ENCODE data around the gene ALG5. TPM values are rescaled to one million over a fixed set of nuclear protein-coding genes. Genes with fewer than 3 reads are reported as not detected.

The ALG5 gene
- total and polyA plus RNA-seq, 4 donors = 26.6 to 54.2 (median 44.4) TPM

DNA sequence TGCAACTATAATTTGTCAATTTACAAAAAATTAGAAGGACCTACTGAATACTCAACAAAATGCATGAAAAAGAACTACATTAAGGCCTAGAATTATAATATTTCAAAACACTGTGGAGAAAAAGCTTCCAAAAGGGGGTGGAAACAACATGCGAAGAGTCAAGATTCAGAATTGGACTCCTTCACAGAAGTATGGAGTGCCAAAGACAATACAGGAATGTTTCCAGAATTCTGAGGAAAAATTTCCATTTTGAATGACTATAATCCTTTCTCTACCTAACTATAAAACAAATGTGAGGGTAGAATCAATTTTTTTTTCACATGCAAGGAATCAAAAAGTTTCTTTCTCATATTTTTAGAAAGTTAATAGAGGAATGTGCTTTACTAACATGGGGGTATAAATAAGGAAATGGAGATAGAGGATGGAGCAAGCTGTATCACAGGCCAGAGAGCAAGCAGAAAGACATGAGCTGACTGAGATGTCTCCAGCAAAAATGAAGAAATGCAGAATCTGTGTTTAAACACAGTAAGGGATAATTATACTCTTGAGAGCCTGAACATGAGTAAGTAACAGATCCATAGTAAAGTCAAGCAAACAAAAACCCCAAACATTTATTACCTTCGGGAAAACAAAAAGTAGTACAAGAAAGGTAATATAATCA lies 39.6 kb downstream of the ALG5 start:
- no peaks in the 10 kb centered on the region for H3K9me3 ChIP-seq (ENCODE audit: control insufficient read depth in 4 of 4, insufficient read depth in 3 of 4, low read length in 3 of 4)
- TF ChIP-seq, protein P1, sequence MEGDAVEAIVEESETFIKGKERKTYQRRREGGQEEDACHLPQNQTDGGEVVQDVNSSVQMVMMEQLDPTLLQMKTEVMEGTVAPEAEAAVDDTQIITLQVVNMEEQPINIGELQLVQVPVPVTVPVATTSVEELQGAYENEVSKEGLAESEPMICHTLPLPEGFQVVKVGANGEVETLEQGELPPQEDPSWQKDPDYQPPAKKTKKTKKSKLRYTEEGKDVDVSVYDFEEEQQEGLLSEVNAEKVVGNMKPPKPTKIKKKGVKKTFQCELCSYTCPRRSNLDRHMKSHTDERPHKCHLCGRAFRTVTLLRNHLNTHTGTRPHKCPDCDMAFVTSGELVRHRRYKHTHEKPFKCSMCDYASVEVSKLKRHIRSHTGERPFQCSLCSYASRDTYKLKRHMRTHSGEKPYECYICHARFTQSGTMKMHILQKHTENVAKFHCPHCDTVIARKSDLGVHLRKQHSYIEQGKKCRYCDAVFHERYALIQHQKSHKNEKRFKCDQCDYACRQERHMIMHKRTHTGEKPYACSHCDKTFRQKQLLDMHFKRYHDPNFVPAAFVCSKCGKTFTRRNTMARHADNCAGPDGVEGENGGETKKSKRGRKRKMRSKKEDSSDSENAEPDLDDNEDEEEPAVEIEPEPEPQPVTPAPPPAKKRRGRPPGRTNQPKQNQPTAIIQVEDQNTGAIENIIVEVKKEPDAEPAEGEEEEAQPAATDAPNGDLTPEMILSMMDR (IDR thresholded peaks at IDR 0.05; ENCODE audit: control extremely low read depth, extremely low read depth) = no peak
- ATAC-seq (ENCODE audit: insufficient read depth, low FRiP score) (no peak), DNase-seq (no peak)
- 91 to 94% methylated on average over 2 of the region's 2 CpGs for WGBS, 2 donors
- H3K4me1 ChIP-seq (ENCODE audit: control insufficient read depth in 5 of 5, insufficient read depth in 5 of 5, low read length in 5 of 5) = peaks cover 0 to 1% (median 0%) of the 10 kb centered on the region in 5 donors
- H3K36me3 ChIP-seq (ENCODE audit: control insufficient read depth in 4 of 4, insufficient read depth in 4 of 4, low read length in 4 of 4) = peaks cover 9 to 22% (median 20%) of the 10 kb centered on the region in 4 donors
- H3K27me3 ChIP-seq (ENCODE audit: control insufficient read depth in 3 of 3, insufficient read depth in 3 of 3, low read length in 2 of 3) = no peaks in the 10 kb centered on the region
- H3K27ac ChIP-seq (ENCODE audit: low read depth in 1 of 2, low read length in 1 of 2) = no peak overlapping the region
- H3K9ac ChIP-seq (ENCODE audit: insufficient read depth in 1 of 2, low read length in 2 of 2) = no peak overlapping the region
- H3K4me3 ChIP-seq = no peak overlapping the region

DNA sequence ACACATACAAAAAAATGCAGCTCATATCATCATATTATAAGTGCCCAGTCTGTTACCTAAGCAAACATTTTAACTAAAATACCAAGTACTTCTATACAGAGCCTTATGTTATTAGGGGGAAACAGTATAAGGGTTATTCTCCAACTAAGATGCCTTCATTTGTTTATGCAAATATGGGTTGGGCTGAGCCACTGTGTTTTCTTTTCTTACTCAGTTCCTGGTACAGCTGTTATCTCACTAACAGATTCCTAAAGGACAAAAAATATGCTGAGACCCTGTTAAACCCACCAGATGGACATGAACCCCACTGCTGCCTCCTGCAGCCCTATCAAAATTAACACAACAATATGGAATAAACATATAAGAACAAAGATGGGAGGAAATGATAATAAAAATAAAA lies 44.6 kb downstream of the ALG5 start:
- H3K9ac ChIP-seq (ENCODE audit: insufficient read depth in 1 of 2, low read length in 2 of 2) = no peak overlapping the region
- H3K4me1 ChIP-seq (ENCODE audit: control insufficient read depth in 5 of 5, insufficient read depth in 5 of 5, low read length in 5 of 5) = peaks cover 0 to 1% (median 0%) of the 10 kb centered on the region in 5 donors
- peaks cover 10 to 20% (median 14%) of the 10 kb centered on the region in 4 donors for H3K36me3 ChIP-seq (ENCODE audit: control insufficient read depth in 4 of 4, insufficient read depth in 4 of 4, low read length in 4 of 4)
- no peaks in the 10 kb centered on the region for H3K27me3 ChIP-seq (ENCODE audit: control insufficient read depth in 3 of 3, insufficient read depth in 3 of 3, low read length in 2 of 3)
- TF ChIP-seq, protein P1 (IDR thresholded peaks at IDR 0.05; ENCODE audit: control extremely low read depth, extremely low read depth) = no peak
- no peak overlapping the region for H3K4me3 ChIP-seq
- H3K9me3 ChIP-seq (ENCODE audit: control insufficient read depth in 4 of 4, insufficient read depth in 3 of 4, low read length in 3 of 4) = no peaks in the 10 kb centered on the region
- no peak overlapping the region for H3K27ac ChIP-seq (ENCODE audit: low read depth in 1 of 2, low read length in 1 of 2)
- no peak for DNase-seq
- no peak for ATAC-seq (ENCODE audit: insufficient read depth, low FRiP score)

DNA sequence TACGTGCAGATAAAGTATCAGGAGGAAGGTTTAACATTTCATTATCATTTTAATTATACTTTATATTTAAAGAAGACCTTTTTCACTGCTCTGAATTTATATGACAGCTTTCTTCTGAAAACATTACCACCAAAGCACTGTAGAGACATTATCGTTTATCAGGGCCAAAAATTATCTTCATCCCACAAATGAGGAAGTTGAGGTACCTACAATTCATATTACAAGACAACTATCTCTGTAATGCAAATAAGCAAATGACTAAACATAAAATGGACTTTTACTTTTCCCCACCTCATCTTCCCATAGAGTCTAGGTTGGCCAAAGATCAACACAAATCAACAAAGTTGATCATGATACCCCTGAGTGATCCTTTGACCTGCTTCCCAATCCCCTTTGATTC lies 48.2 kb downstream of the ALG5 start:
- H3K9me3 ChIP-seq (ENCODE audit: control insufficient read depth in 4 of 4, insufficient read depth in 3 of 4, low read length in 3 of 4) = no peaks in the 10 kb centered on the region
- TF ChIP-seq, protein P1 (IDR thresholded peaks at IDR 0.05; ENCODE audit: control extremely low read depth, extremely low read depth) = no peak
- ATAC-seq (ENCODE audit: insufficient read depth, low FRiP score) = no peak
- no peak overlapping the region for H3K4me3 ChIP-seq
- H3K27me3 ChIP-seq (ENCODE audit: control insufficient read depth in 3 of 3, insufficient read depth in 3 of 3, low read length in 2 of 3) = no peaks in the 10 kb centered on the region
- no peak overlapping the region for H3K27ac ChIP-seq (ENCODE audit: low read depth in 1 of 2, low read length in 1 of 2)
- H3K36me3 ChIP-seq (ENCODE audit: control insufficient read depth in 4 of 4, insufficient read depth in 4 of 4, low read length in 4 of 4) = peaks cover 4 to 25% (median 10%) of the 10 kb centered on the region in 4 donors
- no peaks in the 10 kb centered on the region for H3K4me1 ChIP-seq (ENCODE audit: control insufficient read depth in 5 of 5, insufficient read depth in 5 of 5, low read length in 5 of 5)
- no peak overlapping the region for H3K9ac ChIP-seq (ENCODE audit: insufficient read depth in 1 of 2, low read length in 2 of 2)
- DNase-seq = no peak
- 82 to 88% methylated on average over 2 of the region's 2 CpGs for WGBS, 2 donors

DNA sequence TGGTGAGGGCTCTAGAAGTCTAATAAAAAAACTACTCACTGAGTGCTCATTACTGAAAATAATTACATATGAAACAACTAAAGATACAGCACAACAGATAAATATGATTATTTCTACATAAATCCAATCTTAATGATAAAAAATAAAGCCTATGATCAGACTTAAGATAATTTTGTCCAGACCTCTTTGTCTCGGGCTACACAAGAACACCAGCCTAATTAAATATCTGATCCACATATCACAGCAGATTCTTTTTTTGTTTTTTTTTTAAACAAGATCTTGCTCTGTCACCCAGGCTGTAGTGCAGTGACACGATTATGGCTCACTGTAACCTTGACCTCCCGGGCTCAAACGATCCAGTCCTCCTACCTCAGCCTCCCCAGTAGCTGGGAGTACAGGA lies 48.8 kb downstream of the ALG5 start:
- no peak overlapping the region for H3K27ac ChIP-seq (ENCODE audit: low read depth in 1 of 2, low read length in 1 of 2)
- ATAC-seq (ENCODE audit: insufficient read depth, low FRiP score) (no peak), DNase-seq (no peak)
- TF ChIP-seq, protein P1 (IDR thresholded peaks at IDR 0.05; ENCODE audit: control extremely low read depth, extremely low read depth) = no peak
- H3K36me3 ChIP-seq (ENCODE audit: control insufficient read depth in 4 of 4, insufficient read depth in 4 of 4, low read length in 4 of 4) = peaks cover 4 to 25% (median 10%) of the 10 kb centered on the region in 4 donors
- no peaks in the 10 kb centered on the region for H3K4me1 ChIP-seq (ENCODE audit: control insufficient read depth in 5 of 5, insufficient read depth in 5 of 5, low read length in 5 of 5)
- H3K27me3 ChIP-seq (ENCODE audit: control insufficient read depth in 3 of 3, insufficient read depth in 3 of 3, low read length in 2 of 3) = no peaks in the 10 kb centered on the region
- WGBS, 2 donors = 94 to 95% methylated on average over 4 of the region's 4 CpGs
- no peaks in the 10 kb centered on the region for H3K9me3 ChIP-seq (ENCODE audit: control insufficient read depth in 4 of 4, insufficient read depth in 3 of 4, low read length in 3 of 4)
- H3K4me3 ChIP-seq = no peak overlapping the region
- H3K9ac ChIP-seq (ENCODE audit: insufficient read depth in 1 of 2, low read length in 2 of 2) = no peak overlapping the region

Data from lung (tissue), 12 donors.